Panc1 (cell line): ENCODE results near the gene CEP85L. TPM values are rescaled to one million over a fixed set of nuclear protein-coding genes. Genes with fewer than 3 reads are reported as not detected.

Experiments
- ATAC-seq: fragments of 200-7000 bp; cut with Tn5 transposase; 2 replicates; pipeline ENCODE4 v1.9.1; 2020; ENCODE audit warnings: mild to moderate bottlenecking, moderate library complexity
- BruUV-seq: library from RNA; stranded (reverse); fragments of 400-500 nt; replicated peaks from 2 replicates; lab custom pipeline; 2021; lab: Mats Ljungman, UMichigan
- CTCF ChIA-PET: fragments of 300-600 bp; sonication (Branson Sonifier 250); formaldehyde crosslinking; loops from one replicate; lab custom pipeline; 2022; ENCODE audit warnings: antibody characterized with exemption; lab: Charles Lee
- POLR2A ChIA-PET: fragments of 300-600 bp; sonication (Branson Sonifier 250); formaldehyde crosslinking; loops from one replicate; lab custom pipeline; 2022; ENCODE audit warnings: antibody characterized with exemption; lab: Charles Lee
- DNase-seq: peaks from one replicate; pipeline ENCODE4 v3.0.0-alpha.2; 2010; ENCODE audit warnings: low read depth, low spot score
- H3K27ac ChIP-seq: 2 replicates; pipeline ENCODE4 v1.5.1; 2011; ENCODE audit warnings: mild to moderate bottlenecking, low read length, inconsistent platforms
- H3K27me3 ChIP-seq: fragments of 200-500 bp; sonication (Bioruptor generic); 2 replicates; pipeline ENCODE4 v1.6.0; 2014; ENCODE audit warnings: low read length, inconsistent platforms; ENCODE audit not compliant: control insufficient read depth, insufficient read depth
- H3K36me3 ChIP-seq: fragments of 200-500 bp; sonication (Bioruptor generic); 2 replicates; pipeline ENCODE4 v1.5.1; 2014; ENCODE audit warnings: inconsistent platforms, mild to moderate bottlenecking, low read length, moderate library complexity; ENCODE audit not compliant: control insufficient read depth, insufficient read depth
- H3K4me1 ChIP-seq: 2 replicates; pipeline ENCODE4 v1.5.1; 2011; ENCODE audit warnings: inconsistent platforms, mild to moderate bottlenecking, low read length, moderate library complexity; ENCODE audit not compliant: control insufficient read depth, insufficient read depth
- H3K4me3 ChIP-seq, 2 experiments: 2 replicates each; pipeline ENCODE4 v1.5.1; 2011 to 2012; ENCODE audit warnings: low read depth in 2 of 2, low read length in 2 of 2, mild to moderate bottlenecking in 2 of 2, inconsistent platforms in 1 of 2, moderate library complexity in 1 of 2
- H3K9me3 ChIP-seq: fragments of 200-500 bp; sonication (Bioruptor generic); 2 replicates; pipeline ENCODE4 v1.5.1; 2014; ENCODE audit warnings: low read depth, mild to moderate bottlenecking, inconsistent platforms, low read length, moderate library complexity; ENCODE audit not compliant: control insufficient read depth, insufficient read depth
- CTCF ChIP-seq: fragments of 450-650 bp; IDR thresholded peaks from 2 replicates; pipeline ENCODE4 v1.5.1; 2017; ENCODE audit warnings: mild to moderate bottlenecking
- POLR2AphosphoS5 ChIP-seq: IDR thresholded peaks from 2 replicates; pipeline ENCODE4 v1.6.1; 2012; ENCODE audit warnings: mild to moderate bottlenecking, low read depth, low read length, moderate library complexity
- SIN3A ChIP-seq: IDR thresholded peaks from 2 replicates; pipeline ENCODE4 v1.6.1; 2012; ENCODE audit warnings: low read depth, mild to moderate bottlenecking, low read length, moderate library complexity, borderline replicate concordance; ENCODE audit not compliant: insufficient read depth
- TCF7L2 ChIP-seq: IDR thresholded peaks from 2 replicates; pipeline ENCODE4 v1.6.1; 2011; ENCODE audit warnings: mild to moderate bottlenecking, low read depth, low read length, inconsistent platforms
- in situ Hi-C: cut with HindIII; loops from 2 replicates; pipeline ENCODE4 v1.10.0; 2016; ENCODE audit warnings: low sequenced_read_pairs, low pct_unique_long_range_greater_than_20kb
- intact Hi-C: fragments of 100-400 bp; cut with micrococcal nuclease; formaldehyde crosslinking; loops from one replicate; pipeline ENCODE4 v1.10.0; 2022; ENCODE audit not compliant: unreplicated experiment
- total RNA-seq: library from RNA; stranded (reverse); gene quantifications from one replicate; pipeline ENCODE4 v1.2.1, GENCODE V29; 2021; ENCODE audit not compliant: unreplicated experiment
- TF ChIP-seq, protein P1 (sequence below), 2 experiments: IDR thresholded peaks; 2 replicates each; pipeline ENCODE4 v1.6.1; 2011 to 2012; ENCODE audit warnings: low read depth in 2 of 2, control low read depth in 1 of 2, low read length in 1 of 2, mild to moderate bottlenecking in 1 of 2, moderate library complexity in 1 of 2; ENCODE audit not compliant: insufficient read depth in 1 of 2

The CEP85L gene
- total RNA-seq, 1 experiment from 2014 or later = 6.7 TPM

- CTCF ChIA-PET = no interaction called here
Measured at GRCh38 chr6:118611334-118611733, 40.1 kb downstream of the CEP85L start.

GRCh38 chr6:118606858-118607257 is 44.5 kb downstream of the CEP85L start:
- Histone ChIP-seq H3K27me3 (no peaks in the 10 kb centered on the region), H3K4me1 (no peaks in the 10 kb centered on the region), H3K27ac (no peak overlapping the region), H3K9me3 (peaks cover 15% of the 10 kb centered on the region), H3K4me3 (no peak overlapping the region), H3K36me3 (no peaks in the 10 kb centered on the region)
- in situ Hi-C loops (no loop called here), intact Hi-C loops (no loop called here)
- ATAC-seq = no peak
- ChIA-PET CTCF (no interaction called here), POLR2A (no interaction called here)
- no peak for DNase-seq
- no peak for TF ChIP-seq TCF7L2
- no peak for TF ChIP-seq CTCF
- TF ChIP-seq SIN3A = no peak
- TF ChIP-seq POLR2AphosphoS5 = no peak
- TF ChIP-seq, protein P1, sequence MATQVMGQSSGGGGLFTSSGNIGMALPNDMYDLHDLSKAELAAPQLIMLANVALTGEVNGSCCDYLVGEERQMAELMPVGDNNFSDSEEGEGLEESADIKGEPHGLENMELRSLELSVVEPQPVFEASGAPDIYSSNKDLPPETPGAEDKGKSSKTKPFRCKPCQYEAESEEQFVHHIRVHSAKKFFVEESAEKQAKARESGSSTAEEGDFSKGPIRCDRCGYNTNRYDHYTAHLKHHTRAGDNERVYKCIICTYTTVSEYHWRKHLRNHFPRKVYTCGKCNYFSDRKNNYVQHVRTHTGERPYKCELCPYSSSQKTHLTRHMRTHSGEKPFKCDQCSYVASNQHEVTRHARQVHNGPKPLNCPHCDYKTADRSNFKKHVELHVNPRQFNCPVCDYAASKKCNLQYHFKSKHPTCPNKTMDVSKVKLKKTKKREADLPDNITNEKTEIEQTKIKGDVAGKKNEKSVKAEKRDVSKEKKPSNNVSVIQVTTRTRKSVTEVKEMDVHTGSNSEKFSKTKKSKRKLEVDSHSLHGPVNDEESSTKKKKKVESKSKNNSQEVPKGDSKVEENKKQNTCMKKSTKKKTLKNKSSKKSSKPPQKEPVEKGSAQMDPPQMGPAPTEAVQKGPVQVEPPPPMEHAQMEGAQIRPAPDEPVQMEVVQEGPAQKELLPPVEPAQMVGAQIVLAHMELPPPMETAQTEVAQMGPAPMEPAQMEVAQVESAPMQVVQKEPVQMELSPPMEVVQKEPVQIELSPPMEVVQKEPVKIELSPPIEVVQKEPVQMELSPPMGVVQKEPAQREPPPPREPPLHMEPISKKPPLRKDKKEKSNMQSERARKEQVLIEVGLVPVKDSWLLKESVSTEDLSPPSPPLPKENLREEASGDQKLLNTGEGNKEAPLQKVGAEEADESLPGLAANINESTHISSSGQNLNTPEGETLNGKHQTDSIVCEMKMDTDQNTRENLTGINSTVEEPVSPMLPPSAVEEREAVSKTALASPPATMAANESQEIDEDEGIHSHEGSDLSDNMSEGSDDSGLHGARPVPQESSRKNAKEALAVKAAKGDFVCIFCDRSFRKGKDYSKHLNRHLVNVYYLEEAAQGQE (IDR thresholded peaks at IDR 0.05; ENCODE audit: insufficient read depth in 1 of 2, low read depth in 2 of 2, low read length in 1 of 2) = no peak
- BruUV-seq = no TSS peak

More at GRCh38 chr6:118611334-118611733, 40.1 kb downstream of the CEP85L start:
- POLR2A ChIA-PET = no interaction called here
- Histone ChIP-seq H3K4me3 (no peak overlapping the region), H3K27me3 (no peaks in the 10 kb centered on the region), H3K36me3 (no peaks in the 10 kb centered on the region), H3K27ac (no peak overlapping the region), H3K9me3 (peaks cover 9% of the 10 kb centered on the region), H3K4me1 (no peaks in the 10 kb centered on the region)
- intact Hi-C loops = no loop called here
- in situ Hi-C loops = no loop called here
- ATAC-seq (no peak), DNase-seq (no peak)
- TF ChIP-seq POLR2AphosphoS5 (no peak), TCF7L2 (no peak), SIN3A (no peak), CTCF (no peak)
- TF ChIP-seq, protein P1 (IDR thresholded peaks at IDR 0.05; ENCODE audit: insufficient read depth in 1 of 2, low read depth in 2 of 2, low read length in 1 of 2) = no peak
- BruUV-seq = no TSS peak
